Skeletal muscle tissue (tissue), 4 donors: Measurements from ENCODE around the gene MAP4K4. TPM values are rescaled to one million over a fixed set of nuclear protein-coding genes. Genes with fewer than 3 reads are reported as not detected.

Source experiments
- H3K27ac ChIP-seq: one replicate; pipeline ENCODE4 v1.7.0; 2013; ENCODE audit warnings: mild to moderate bottlenecking, low read depth, low read length, inconsistent platforms
- H3K27me3 ChIP-seq, 3 donors: one replicate each; pipeline ENCODE4 v1.7.0; 2013; ENCODE audit warnings: low read length in 3 of 3; ENCODE audit not compliant: control insufficient read depth in 3 of 3, insufficient read depth in 3 of 3
- H3K36me3 ChIP-seq, 3 donors: one replicate each; pipeline ENCODE4 v1.7.0; 2013; ENCODE audit warnings: low read length in 3 of 3; ENCODE audit not compliant: control insufficient read depth in 3 of 3, insufficient read depth in 3 of 3
- H3K4me1 ChIP-seq, 3 donors: one replicate each; pipeline ENCODE4 v1.7.0; 2013; ENCODE audit warnings: low read length in 3 of 3, mild to moderate bottlenecking in 3 of 3; ENCODE audit not compliant: control insufficient read depth in 3 of 3, insufficient read depth in 3 of 3
- H3K4me3 ChIP-seq, 3 donors: one replicate each; pipeline ENCODE4 v1.7.0; 2013; ENCODE audit warnings: low read length in 3 of 3
- H3K9ac ChIP-seq, 3 donors: one replicate each; pipeline ENCODE4 v1.7.0; 2013; ENCODE audit warnings: low read length in 3 of 3, mild to moderate bottlenecking in 3 of 3, moderate library complexity in 2 of 3, low read depth in 1 of 3
- H3K9me3 ChIP-seq, 3 donors: one replicate each; pipeline ENCODE4 v1.7.0; 2013; ENCODE audit warnings: low read length in 3 of 3; ENCODE audit not compliant: control insufficient read depth in 3 of 3
- total RNA-seq: library from RNA; depleted of rRNA; stranded (reverse); fragments of >200 nt; gene quantifications from one replicate; pipeline ENCODE4 v1.2.3, GENCODE V29; 2014
- donor health status: Osteomylitis.

The MAP4K4 gene
- total RNA-seq, 1 donor from 2014 or later = 77.2 TPM

- H3K9me3 ChIP-seq = no peaks in the 10 kb centered on the region
- no peaks in the 10 kb centered on the region for H3K27me3 ChIP-seq
- no peak overlapping the region for H3K4me3 ChIP-seq
- no peak overlapping the region for H3K27ac ChIP-seq
- H3K4me1 ChIP-seq = peaks cover 18 to 32% (median 26%) of the 10 kb centered on the region in 3 donors
- no peaks in the 10 kb centered on the region for H3K36me3 ChIP-seq
- H3K9ac ChIP-seq = no peak overlapping the region
Observed at GRCh38 chr2:101704816-101705578, 7.5 kb downstream of the MAP4K4 start.

DNA sequence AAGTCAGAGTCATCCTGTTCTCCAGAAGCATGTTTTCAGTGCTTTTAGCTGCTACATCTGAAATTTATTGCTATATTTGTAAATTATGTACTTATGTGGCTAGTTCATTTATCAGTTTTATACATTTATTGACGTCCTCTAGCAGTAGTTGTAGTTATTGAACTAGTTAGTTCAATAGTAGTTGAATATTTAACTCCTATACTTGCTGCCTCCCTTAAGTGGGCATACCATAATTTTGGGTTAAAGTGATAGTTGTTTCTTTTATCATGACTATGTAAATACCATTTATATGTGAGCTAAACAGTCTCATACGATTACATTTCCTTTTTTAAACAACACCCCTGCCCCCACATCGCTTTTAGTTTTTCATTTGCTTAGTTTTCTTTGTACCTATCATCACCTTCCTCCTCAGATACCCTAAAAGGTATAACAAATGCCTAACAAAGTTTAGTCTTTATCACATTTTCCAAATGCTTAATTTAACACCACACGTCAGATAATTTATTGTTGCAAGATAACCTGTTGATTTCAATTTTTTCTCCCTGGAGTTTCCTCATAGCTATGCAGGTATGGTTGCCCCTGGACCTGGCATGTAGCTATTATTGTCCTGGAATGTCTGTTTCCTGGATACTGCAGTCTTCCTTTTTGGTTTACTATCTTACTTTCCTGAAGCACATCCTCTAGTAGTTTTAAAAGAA is 8.8 kb downstream of the MAP4K4 start:
- H3K9me3 ChIP-seq = no peaks in the 10 kb centered on the region
- peaks cover 27 to 40% (median 31%) of the 10 kb centered on the region in 3 donors for H3K4me1 ChIP-seq
- H3K27me3 ChIP-seq = no peaks in the 10 kb centered on the region
- no peak overlapping the region for H3K4me3 ChIP-seq
- no peak overlapping the region for H3K9ac ChIP-seq
- no peak overlapping the region for H3K27ac ChIP-seq
- H3K36me3 ChIP-seq = no peaks in the 10 kb centered on the region

GRCh38 chr2:101706819-101707177 is 9.3 kb downstream of the MAP4K4 start:
- no peak overlapping the region for H3K4me3 ChIP-seq
- no peak overlapping the region for H3K27ac ChIP-seq
- H3K9ac ChIP-seq = no peak overlapping the region
- H3K27me3 ChIP-seq = no peaks in the 10 kb centered on the region
- H3K9me3 ChIP-seq = no peaks in the 10 kb centered on the region
- peaks cover 27 to 40% (median 29%) of the 10 kb centered on the region in 3 donors for H3K4me1 ChIP-seq
- H3K36me3 ChIP-seq = no peaks in the 10 kb centered on the region

- Histone ChIP-seq H3K9ac (no peak overlapping the region), H3K9me3 (no peaks in the 10 kb centered on the region), H3K36me3 (no peaks in the 10 kb centered on the region), H3K27me3 (no peaks in the 10 kb centered on the region), H3K4me3 (no peak overlapping the region), H3K27ac (no peak overlapping the region), H3K4me1 (peaks cover 25 to 33% (median 29%) of the 10 kb centered on the region in 3 donors)
Observed at GRCh38 chr2:101710036-101710435, 12.5 kb downstream of the MAP4K4 start.

DNA sequence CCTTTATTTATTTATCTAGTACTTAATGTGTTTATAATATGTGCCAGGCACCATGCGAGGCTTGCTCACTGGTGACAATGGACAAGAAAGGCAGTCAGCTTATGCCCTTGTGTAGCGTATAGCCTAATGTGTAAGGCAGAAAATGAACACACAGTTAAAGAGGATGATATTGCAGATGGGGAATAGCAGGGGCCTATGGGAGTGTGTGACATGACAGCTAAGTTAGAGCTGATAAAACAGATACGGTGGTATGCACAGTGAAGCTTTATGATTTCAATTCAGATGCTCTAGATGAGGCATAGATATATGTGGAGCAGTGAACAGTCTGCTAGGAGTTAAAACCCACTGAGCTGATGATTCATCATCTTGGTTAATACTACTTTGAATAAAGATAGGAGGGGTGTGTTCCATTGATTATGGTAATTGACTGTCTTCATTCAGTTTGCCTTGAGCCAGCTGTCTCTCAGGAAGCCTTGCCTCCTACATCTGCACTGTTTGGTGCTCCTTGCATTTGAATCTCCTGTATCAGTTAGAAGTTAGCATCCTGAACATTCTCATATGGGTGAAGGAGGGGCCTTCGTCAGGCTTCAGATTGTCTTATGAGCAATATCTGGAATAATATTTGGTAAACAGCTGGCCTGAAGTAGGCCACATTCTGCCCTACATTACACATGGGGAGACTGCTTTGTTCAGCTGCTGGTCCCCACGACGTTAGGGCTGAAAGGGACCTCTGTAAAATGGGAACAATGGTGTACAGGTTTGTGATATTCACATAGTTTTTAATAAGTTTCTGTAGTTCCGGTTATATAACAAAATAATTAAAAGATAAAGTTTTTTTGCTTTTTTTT is 13.2 kb downstream of the MAP4K4 start:
- no peaks in the 10 kb centered on the region for H3K36me3 ChIP-seq
- H3K27ac ChIP-seq = no peak overlapping the region
- H3K4me1 ChIP-seq = peaks cover 22 to 29% (median 28%) of the 10 kb centered on the region in 3 donors
- H3K4me3 ChIP-seq = no peak overlapping the region
- H3K27me3 ChIP-seq = no peaks in the 10 kb centered on the region
- no peaks in the 10 kb centered on the region for H3K9me3 ChIP-seq
- H3K9ac ChIP-seq = no peak overlapping the region

- Histone ChIP-seq H3K27me3 (no peaks in the 10 kb centered on the region), H3K36me3 (no peaks in the 10 kb centered on the region), H3K9me3 (no peaks in the 10 kb centered on the region), H3K27ac (no peak overlapping the region), H3K4me3 (no peak overlapping the region), H3K4me1 (peaks cover 17 to 21% (median 18%) of the 10 kb centered on the region in 3 donors), H3K9ac (no peak overlapping the region)
Observed at GRCh38 chr2:101714118-101714517, 16.6 kb downstream of the MAP4K4 start.

- no peaks in the 10 kb centered on the region for H3K36me3 ChIP-seq
- no peak overlapping the region for H3K9ac ChIP-seq
- H3K9me3 ChIP-seq = no peaks in the 10 kb centered on the region
- H3K4me3 ChIP-seq = no peak overlapping the region
- no peak overlapping the region for H3K27ac ChIP-seq
- peaks cover 3 to 5% (median 4%) of the 10 kb centered on the region in 3 donors for H3K4me1 ChIP-seq
- no peaks in the 10 kb centered on the region for H3K27me3 ChIP-seq
Observed at GRCh38 chr2:101717071-101717845, 19.8 kb downstream of the MAP4K4 start.

DNA sequence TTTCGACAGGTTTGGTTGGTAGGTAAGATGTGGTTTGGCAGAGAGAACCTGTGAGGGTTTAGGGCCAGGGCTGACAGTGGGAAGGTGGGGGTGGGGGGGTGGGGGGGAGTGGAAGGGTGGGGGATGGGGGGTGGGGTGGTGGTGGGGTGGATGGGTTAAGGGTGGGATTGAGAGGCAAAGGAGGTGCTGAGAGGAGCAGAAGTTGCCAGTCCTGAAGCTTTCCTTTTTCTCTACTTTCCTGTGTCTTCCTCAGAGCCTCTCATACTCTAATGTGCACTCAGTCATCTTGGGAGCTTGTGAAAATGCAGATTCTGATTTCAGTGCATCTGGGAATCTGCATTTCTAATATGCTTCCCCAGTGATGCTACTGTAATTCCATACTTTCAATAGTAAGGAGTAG is 21.0 kb downstream of the MAP4K4 start:
- Histone ChIP-seq H3K27ac (no peak overlapping the region), H3K4me1 (peaks cover 3 to 5% (median 4%) of the 10 kb centered on the region in 3 donors), H3K9ac (no peak overlapping the region), H3K9me3 (no peaks in the 10 kb centered on the region), H3K27me3 (no peaks in the 10 kb centered on the region), H3K4me3 (no peak overlapping the region), H3K36me3 (no peaks in the 10 kb centered on the region)

DNA sequence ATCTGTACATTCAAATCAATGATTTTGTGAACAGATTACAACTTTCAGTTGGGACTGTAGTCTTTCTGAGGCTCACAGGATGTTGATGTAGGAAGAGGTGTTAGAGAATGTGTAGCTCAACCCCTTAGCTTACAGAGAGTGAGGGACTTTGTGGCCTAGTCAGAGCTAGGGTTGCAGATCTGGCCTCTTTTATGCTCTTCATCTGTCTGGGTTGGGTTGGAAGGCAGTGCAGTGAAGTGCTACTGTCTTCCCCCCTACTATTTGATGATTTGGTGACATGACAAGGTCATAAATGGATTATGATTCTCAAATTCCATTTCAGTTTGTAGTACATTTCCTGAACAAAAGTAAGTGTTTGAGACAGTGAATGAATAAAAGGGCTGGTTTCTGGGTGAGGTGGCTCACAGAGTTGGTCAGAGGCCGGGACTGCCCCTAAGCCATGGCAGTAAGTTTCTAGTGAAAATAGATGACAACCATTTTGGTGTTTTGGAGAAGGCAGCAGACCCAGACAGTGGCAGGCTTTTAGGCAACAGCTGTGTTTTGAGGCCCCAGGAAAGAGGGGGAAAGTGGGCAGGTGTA is 21.6 kb downstream of the MAP4K4 start:
- no peaks in the 10 kb centered on the region for H3K36me3 ChIP-seq
- peaks cover 4 to 5% (median 4%) of the 10 kb centered on the region in 3 donors for H3K4me1 ChIP-seq
- no peak overlapping the region for H3K27ac ChIP-seq
- no peaks in the 10 kb centered on the region for H3K27me3 ChIP-seq
- no peak overlapping the region for H3K4me3 ChIP-seq
- H3K9ac ChIP-seq = no peak overlapping the region
- H3K9me3 ChIP-seq = no peaks in the 10 kb centered on the region
